ENCODE results near the gene PSMB8.
A peak's percentile ranks its signal among the peaks of the same experiment; 100 is the strongest.

The PSMB8 gene

GRCh38 chr6:32796848-32797776 is 46.7 kb downstream of the PSMB8 start:
- peak; percentile 73 for TF ChIP-seq CTCF (IDR thresholded peaks at IDR 0.05)

GRCh38 chr6:32794510-32794909 is 49.3 kb downstream of the PSMB8 start:
- no peak for TF ChIP-seq CTCF (IDR thresholded peaks at IDR 0.05)

- no peak for TF ChIP-seq CTCF (IDR thresholded peaks at IDR 0.05)
These were observed 50.9 kb downstream of the PSMB8 start for GRCh38 chr6:32792901-32793435.
